SU-DHL-6 (cell line): ENCODE results near the gene PPT2.

Source experiments
- CTCF ChIP-seq: fragments of 200-600 bp; sonication (generic); IDR thresholded peaks from one replicate; pipeline ENCODE4 v1.5.1; 2017; ENCODE audit warnings: antibody characterized with exemption, mild to moderate bottlenecking, low read length, moderate library complexity; ENCODE audit not compliant: insufficient read depth, poor library complexity, severe bottlenecking
- EZH2phosphoT487 ChIP-seq: fragments of 200-600 bp; sonication (generic), shearing (Covaris generic); conservative IDR thresholded peaks from 2 replicates; pipeline ENCODE4 v1.6.1; 2018; ENCODE audit warnings: mild to moderate bottlenecking, antibody characterized with exemption, low read length, moderate library complexity, mixed read lengths

DNA sequence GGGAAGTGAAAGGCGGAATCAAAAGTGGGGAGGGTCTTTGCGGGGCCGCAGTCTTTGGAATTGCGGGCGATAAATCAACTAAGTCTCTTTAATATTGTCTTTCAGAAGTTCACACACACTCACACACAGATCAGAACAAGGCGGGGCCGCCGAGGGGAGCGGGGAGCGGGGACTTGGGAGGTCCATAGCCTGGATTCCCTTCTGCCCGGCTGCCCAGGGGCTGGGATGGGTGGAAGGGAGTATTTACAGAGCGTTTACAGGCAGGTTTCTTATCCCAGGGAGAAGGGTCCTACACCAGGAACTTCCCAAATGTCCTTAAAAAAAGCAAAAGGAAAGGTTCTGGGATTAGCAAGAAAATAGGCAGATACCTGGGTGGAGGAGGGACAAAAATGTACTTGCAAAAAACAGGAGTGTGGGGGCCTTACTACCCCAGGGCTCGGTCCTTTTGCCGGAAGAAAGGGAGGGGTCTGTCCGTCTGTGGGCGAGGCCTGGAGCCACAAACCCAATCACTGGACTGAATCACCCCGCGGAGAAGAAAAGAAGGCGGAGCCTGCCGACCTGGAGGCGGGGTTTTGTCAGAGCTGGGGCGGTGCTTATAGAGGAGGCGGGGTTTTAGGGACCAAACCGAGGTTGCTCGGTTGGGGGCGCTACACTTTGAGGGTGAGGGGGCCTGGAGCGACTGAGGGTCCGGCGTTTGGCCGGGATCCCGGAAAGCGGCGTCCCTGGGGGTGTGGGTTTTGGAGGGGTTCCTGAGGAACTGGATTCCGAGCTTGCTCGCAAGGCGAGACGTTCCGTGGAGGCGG is 5.5 kb upstream of the PPT2 start:
- TF ChIP-seq CTCF, result no peak
- TF ChIP-seq EZH2phosphoT487, result no peak
